Endothelial cell of umbilical vein (primary cell): ENCODE measurements around the gene CASKIN2. TPM values are rescaled to one million over a fixed set of nuclear protein-coding genes. Genes with fewer than 3 reads are reported as not detected.

Experiments
- BruUV-seq: library from RNA; stranded (reverse); fragments of 400-500 nt; replicated peaks from 2 replicates; lab custom pipeline; 2021; lab: Mats Ljungman, UMichigan
- CTCF ChIA-PET: fragments of 300-600, 350-600 bp; sonication (Branson Sonifier 250); formaldehyde crosslinking; loops from one replicate; lab custom pipeline; 2021; ENCODE audit warnings: antibody characterized with exemption, inconsistent platforms; lab: Charles Lee
- POLR2A ChIA-PET: fragments of 300-600, 350-600 bp; sonication (Branson Sonifier 250); formaldehyde crosslinking; loops from one replicate; lab custom pipeline; 2021; ENCODE audit warnings: antibody characterized with exemption, inconsistent platforms; lab: Charles Lee
- DNase-seq: peaks from one replicate; pipeline ENCODE4 v3.0.0-alpha.2; 2011; ENCODE audit warnings: low read depth, low spot score
- FAIRE-seq: peaks from 2 replicates; lab custom pipeline; 2011; peaks lifted over from hg19 to GRCh38; lab: Jason Lieb, UNC
- H2AFZ ChIP-seq: 2 replicates; pipeline ENCODE4 v1.6.0; 2012; ENCODE audit warnings: low read depth, low read length, control low read depth, inconsistent platforms
- H3K27ac ChIP-seq: 2 replicates; pipeline ENCODE4 v1.5.1; 2011; ENCODE audit warnings: low read depth, mild to moderate bottlenecking, control low read depth, low read length, moderate library complexity; ENCODE audit not compliant: insufficient read depth
- H3K27me3 ChIP-seq, 2 experiments: 2 replicates each; pipeline versions ENCODE4 v1.6.0 to v1.6.1; 2011; ENCODE audit warnings: low read length in 2 of 2, mixed read lengths in 1 of 2; ENCODE audit not compliant: control insufficient read depth in 2 of 2, insufficient read depth in 2 of 2
- H3K36me3 ChIP-seq, 2 experiments: 2 replicates in 1 of 2; 3 replicates in 1 of 2; pipeline ENCODE4 v1.5.1; 2011; ENCODE audit warnings: low read length in 2 of 2, mild to moderate bottlenecking in 1 of 2, moderate library complexity in 1 of 2; ENCODE audit not compliant: control insufficient read depth in 2 of 2, insufficient read depth in 2 of 2; ENCODE audit errors: extremely low read depth in 1 of 2
- H3K4me1 ChIP-seq: 3 replicates; pipeline ENCODE4 v1.5.1; 2011; ENCODE audit warnings: mild to moderate bottlenecking, low read length; ENCODE audit not compliant: control insufficient read depth, insufficient read depth; ENCODE audit errors: extremely low read depth
- H3K4me2 ChIP-seq: 2 replicates; pipeline ENCODE4 v1.6.1; 2011; ENCODE audit warnings: low read length, control low read depth, mixed read lengths; ENCODE audit not compliant: insufficient read depth
- H3K4me3 ChIP-seq, 3 experiments: fragments of 200-600 bp in 1 of 3; sonication (generic), shearing (Covaris generic) in 1 of 3; replicated peaks in 1 of 3; 2 replicates each; pipeline ENCODE4 v1.5.1; 2011 to 2016; ENCODE audit warnings: control low read depth in 3 of 3, low read length in 3 of 3, mild to moderate bottlenecking in 2 of 3, inconsistent platforms in 1 of 3, low read depth in 1 of 3, moderate library complexity in 1 of 3; ENCODE audit not compliant: insufficient read depth in 1 of 3
- H3K79me2 ChIP-seq: 2 replicates; pipeline ENCODE4 v1.6.0; 2012; ENCODE audit warnings: low read length, inconsistent platforms; ENCODE audit not compliant: control insufficient read depth, insufficient read depth
- H3K9ac ChIP-seq: replicated peaks from 2 replicates; pipeline ENCODE3; 2011; ENCODE audit warnings: low read length, control low read depth; ENCODE audit not compliant: insufficient read depth; ENCODE audit errors: extremely low read depth
- H3K9me1 ChIP-seq: replicated peaks from 3 replicates; pipeline ENCODE4 v1.6.0; 2011; ENCODE audit warnings: mild to moderate bottlenecking, low read length; ENCODE audit not compliant: control insufficient read depth, insufficient read depth; ENCODE audit errors: extremely low read depth
- H3K9me3 ChIP-seq: replicated peaks from 2 replicates; pipeline ENCODE4 v1.5.1; 2012; ENCODE audit warnings: low read length, inconsistent platforms; ENCODE audit not compliant: control insufficient read depth, insufficient read depth
- H4K20me1 ChIP-seq: replicated peaks from 2 replicates; pipeline ENCODE3; 2011; ENCODE audit warnings: mild to moderate bottlenecking, low read length; ENCODE audit not compliant: control insufficient read depth, insufficient read depth; ENCODE audit errors: extremely low read depth
- EZH2 ChIP-seq: IDR thresholded peaks from 2 replicates; pipeline ENCODE4 v1.6.1; 2012; ENCODE audit warnings: borderline replicate concordance, low read depth, mild to moderate bottlenecking, moderate library complexity, low read length, inconsistent platforms; ENCODE audit not compliant: severe bottlenecking
- FOS ChIP-seq: IDR thresholded peaks from 2 replicates; pipeline ENCODE4 v1.6.1; 2011; ENCODE audit warnings: mild to moderate bottlenecking, low read length, moderate library complexity, borderline replicate concordance; ENCODE audit not compliant: insufficient read depth
- GATA2 ChIP-seq: IDR thresholded peaks from 2 replicates; pipeline ENCODE4 v1.7.0; 2011; ENCODE audit warnings: low read depth, mild to moderate bottlenecking, moderate library complexity, mixed read lengths, low read length; ENCODE audit not compliant: insufficient read length, insufficient read depth
- JUN ChIP-seq: IDR thresholded peaks from 2 replicates; pipeline ENCODE4 v1.6.1; 2011; ENCODE audit warnings: borderline replicate concordance, low read depth; ENCODE audit not compliant: insufficient read length, insufficient read depth
- MYC ChIP-seq: IDR thresholded peaks from one replicate; pipeline ENCODE4 v1.6.1; 2011; ENCODE audit warnings: mild to moderate bottlenecking, low read depth, low read length
- POLR2A ChIP-seq: IDR thresholded peaks from 2 replicates; pipeline ENCODE4 v1.6.1; 2012; ENCODE audit warnings: low read depth, mild to moderate bottlenecking, control low read depth, low read length
- POLR2AphosphoS5 ChIP-seq: IDR thresholded peaks from 2 replicates; pipeline ENCODE4 v1.6.1; 2012; ENCODE audit warnings: low read depth, mild to moderate bottlenecking, control low read depth, low read length, moderate library complexity; ENCODE audit not compliant: insufficient read depth
- dilution Hi-C: fragments of 300-500 bp; cut with MboI; formaldehyde crosslinking; loops from one replicate; pipeline ENCODE4 v1.15.0; 2019; ENCODE audit warnings: low sequenced_read_pairs; ENCODE audit not compliant: extremely low pct_ligation_motif_present
- intact Hi-C: fragments of 100-400 bp; cut with micrococcal nuclease; formaldehyde crosslinking; loops from one replicate; pipeline ENCODE4 v1.10.0; 2022
- polyA plus RNA-seq, 4 experiments: library from polyadenylated mRNA; depleted of rRNA in 3 of 4; stranded (reverse) in 3 of 4; unstranded in 1 of 4; fragments of >200 nt; gene quantifications; 2 replicates each; pipeline versions ENCODE4 v1.2.1 to v1.2.3, GENCODE V29; 2011 to 2012; ENCODE audit warnings: missing spikeins in 1 of 4
- total RNA-seq: library from RNA; stranded (reverse); gene quantifications from 2 replicates; pipeline ENCODE4 v1.2.3, GENCODE V29; 2021
- TF ChIP-seq, protein P1 (sequence below): IDR thresholded peaks from 2 replicates; pipeline ENCODE4 v1.6.1; 2011; ENCODE audit not compliant: insufficient read depth, insufficient read length
- TF ChIP-seq, protein P2 (sequence below), 2 donors: IDR thresholded peaks; 1 replicate in 1 of 2; 2 replicates in 1 of 2; pipeline ENCODE4 v1.5.1; 2011; ENCODE audit warnings: low read length in 2 of 2, mild to moderate bottlenecking in 2 of 2, moderate library complexity in 2 of 2, control low read depth in 1 of 2, inconsistent platforms in 1 of 2, low read depth in 1 of 2; ENCODE audit not compliant: insufficient read depth in 1 of 2; ENCODE audit errors: extremely low read depth in 1 of 2

The CASKIN2 gene
- total and polyA plus RNA-seq, 2 donors (not counting 3 experiments of a cell fraction or from before 2014, with no cell fraction given): 13.0 to 37.6 TPM

DNA sequence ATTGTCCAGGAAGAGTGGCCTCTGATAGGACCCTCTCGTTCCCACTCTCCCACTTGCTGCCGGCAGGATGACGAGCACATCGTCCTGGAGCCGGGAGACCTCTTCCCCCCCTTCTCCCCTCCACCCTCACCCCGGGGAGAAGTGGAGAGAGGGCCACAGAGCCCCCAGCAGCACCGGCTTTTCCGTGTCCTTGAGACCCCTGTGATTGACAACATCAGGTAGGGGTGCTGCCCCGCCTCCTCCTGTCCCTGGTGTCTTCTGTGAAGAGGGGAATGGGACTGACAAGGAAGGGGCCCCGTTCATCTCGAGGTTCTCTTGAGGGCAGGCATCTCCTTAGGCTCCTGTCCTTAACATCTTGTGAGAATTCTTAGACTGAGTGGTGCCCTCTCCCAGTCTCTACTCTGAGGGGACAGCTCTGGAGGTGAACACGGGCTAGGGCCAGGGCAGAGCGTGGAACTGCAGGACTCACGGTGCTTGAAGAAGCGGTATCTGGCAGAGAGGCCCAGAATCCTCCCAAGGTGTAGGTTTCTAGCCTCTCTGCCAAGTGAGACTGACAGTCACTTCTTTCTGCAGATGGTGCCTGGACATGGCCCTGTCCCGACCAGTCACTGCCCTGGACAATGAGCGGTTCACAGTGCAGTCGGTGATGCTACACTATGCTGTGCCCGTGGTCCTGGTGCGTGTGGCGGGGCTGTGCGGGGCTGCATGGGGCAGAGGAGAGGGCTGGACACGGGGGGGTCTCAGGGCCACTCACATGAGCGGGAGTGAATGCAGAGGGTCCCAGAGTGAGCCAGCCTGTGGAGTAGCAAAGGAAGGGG, 26.4 kb downstream of the CASKIN2 start:
- H3K4me3 ChIP-seq: no peak overlapping the region
- BruUV-seq: no TSS peak
- H4K20me1 ChIP-seq: no peaks in the 10 kb centered on the region
- no peaks in the 10 kb centered on the region for H3K9me3 ChIP-seq
- no peak overlapping the region for H3K4me2 ChIP-seq
- H3K27me3 ChIP-seq: no peaks in the 10 kb centered on the region
- peaks cover 0 to 13% of the 10 kb centered on the region in 2 experiments for H3K36me3 ChIP-seq
- H3K9ac ChIP-seq: no peak overlapping the region
- TF ChIP-seq JUN (no peak), POLR2A (no peak), FOS (no peak), EZH2 (no peak), MYC (no peak), POLR2AphosphoS5 (no peak), GATA2 (no peak)
- TF ChIP-seq, protein P1, sequence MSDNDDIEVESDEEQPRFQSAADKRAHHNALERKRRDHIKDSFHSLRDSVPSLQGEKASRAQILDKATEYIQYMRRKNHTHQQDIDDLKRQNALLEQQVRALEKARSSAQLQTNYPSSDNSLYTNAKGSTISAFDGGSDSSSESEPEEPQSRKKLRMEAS: no peak
- TF ChIP-seq, protein P2, sequence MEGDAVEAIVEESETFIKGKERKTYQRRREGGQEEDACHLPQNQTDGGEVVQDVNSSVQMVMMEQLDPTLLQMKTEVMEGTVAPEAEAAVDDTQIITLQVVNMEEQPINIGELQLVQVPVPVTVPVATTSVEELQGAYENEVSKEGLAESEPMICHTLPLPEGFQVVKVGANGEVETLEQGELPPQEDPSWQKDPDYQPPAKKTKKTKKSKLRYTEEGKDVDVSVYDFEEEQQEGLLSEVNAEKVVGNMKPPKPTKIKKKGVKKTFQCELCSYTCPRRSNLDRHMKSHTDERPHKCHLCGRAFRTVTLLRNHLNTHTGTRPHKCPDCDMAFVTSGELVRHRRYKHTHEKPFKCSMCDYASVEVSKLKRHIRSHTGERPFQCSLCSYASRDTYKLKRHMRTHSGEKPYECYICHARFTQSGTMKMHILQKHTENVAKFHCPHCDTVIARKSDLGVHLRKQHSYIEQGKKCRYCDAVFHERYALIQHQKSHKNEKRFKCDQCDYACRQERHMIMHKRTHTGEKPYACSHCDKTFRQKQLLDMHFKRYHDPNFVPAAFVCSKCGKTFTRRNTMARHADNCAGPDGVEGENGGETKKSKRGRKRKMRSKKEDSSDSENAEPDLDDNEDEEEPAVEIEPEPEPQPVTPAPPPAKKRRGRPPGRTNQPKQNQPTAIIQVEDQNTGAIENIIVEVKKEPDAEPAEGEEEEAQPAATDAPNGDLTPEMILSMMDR (IDR thresholded peaks at IDR 0.05; ENCODE audit: extremely low read depth in 1 of 2, insufficient read depth in 1 of 2, low read depth in 1 of 2, low read length in 2 of 2): no peak
- peaks cover 9% of the 10 kb centered on the region for H3K4me1 ChIP-seq
- dilution Hi-C loops (no loop called here), intact Hi-C loops (no loop called here)
- no peaks in the 10 kb centered on the region for H3K79me2 ChIP-seq
- ChIA-PET POLR2A (no interaction called here), CTCF (interaction anchor here (1.1 kb wide), 1 partner anchor 41 kb away, joined by 3 read pairs; no protein-coding TSS in a partner anchor)
- FAIRE-seq (no peak), DNase-seq (no peak)
- no peak overlapping the region for H3K27ac ChIP-seq
- no peak overlapping the region for H2AFZ ChIP-seq
- no peaks in the 10 kb centered on the region for H3K9me1 ChIP-seq
